Right ventricle myocardium superior (tissue), 1 donor: Measurements from ENCODE around the gene NCLN. TPM values are rescaled to one million over a fixed set of nuclear protein-coding genes. Genes with fewer than 3 reads are reported as not detected.
"Not testable (repeated sequence)": the region's sequence is repeated elsewhere in the genome, so short reads cannot be mapped to it uniquely, and the experiment has no call there.

ENCODE experiments used
- ATAC-seq: fragments of 200-7000 bp; cut with Tn5 transposase; one replicate; pipeline ENCODE4 v1.9.1; 2020; ENCODE audit warnings: mild to moderate bottlenecking; ENCODE audit not compliant: poor library complexity
- DNase-seq: peaks from one replicate; pipeline ENCODE4 v3.0.0-alpha.2; 2020
- intact Hi-C: fragments of 100-400 bp; cut with DNase I; formaldehyde crosslinking; loops from one replicate; pipeline ENCODE4 v1.11.2; 2022
- total RNA-seq: library from RNA; stranded (reverse); fragmentation: NEBNext Ultra II Directional; extraction: Animal tissue kit (Norgen Biotek cat#: 25700); gene quantifications from one replicate; pipeline ENCODE4 v1.2.1, GENCODE V29; 2021
- donor health status: DM: no; HTN: yes; CAD: no; lungs with severe emphysema.

Gene NCLN
- total RNA-seq, 1 donor from 2014 or later, result 24.9 TPM

- DNase-seq (no peak), ATAC-seq (no peak)
- intact Hi-C loops, result no loop called here
These were observed 32.2 kb upstream of the NCLN start for GRCh38 chr19:3153286-3154230.

GRCh38 chr19:3154447-3154846, 31.3 kb upstream of the NCLN start:
- intact Hi-C loops, ATAC-seq, DNase-seq: not testable (repeated sequence)

- DNase-seq, result peak; percentile 74
- intact Hi-C loops, result no loop called here
- ATAC-seq, result peak; percentile 68
These were observed 30.6 kb upstream of the NCLN start for GRCh38 chr19:3154957-3155736.

- ATAC-seq, result no peak
- intact Hi-C loops, result no loop called here
- DNase-seq, result no peak
These were observed 28.5 kb upstream of the NCLN start for GRCh38 chr19:3157096-3157845.

- intact Hi-C loops, result no loop called here
- ATAC-seq, result no peak
- DNase-seq, result no peak
These were observed 26.2 kb upstream of the NCLN start for GRCh38 chr19:3159565-3159964.

GRCh38 chr19:3160219-3160618, 25.5 kb upstream of the NCLN start:
- DNase-seq (no peak), ATAC-seq (no peak)
- intact Hi-C loops, result loop anchor here (5.0 to 10.0 kb wide), 2 partner anchors 208 to 275 kb away; no protein-coding TSS in a partner anchor

GRCh38 chr19:3161453-3161852, 24.3 kb upstream of the NCLN start:
- intact Hi-C loops, result loop anchor here (5.0 to 10.0 kb wide), 2 partner anchors 209 to 277 kb away; no protein-coding TSS in a partner anchor
- DNase-seq, result no peak
- ATAC-seq, result no peak

- ATAC-seq, result peak; percentile 21
- no peak for DNase-seq
- intact Hi-C loops, result loop anchor here (5.0 to 10.0 kb wide), 2 partner anchors 210 to 278 kb away; no protein-coding TSS in a partner anchor
These were observed 23.1 kb upstream of the NCLN start for GRCh38 chr19:3162418-3163229.

- ATAC-seq (peak; percentile 91), DNase-seq (peak; percentile 80)
- intact Hi-C loops, result loop anchor here (5.0 to 10.0 kb wide), 2 partner anchors 211 to 279 kb away; no protein-coding TSS in a partner anchor
These were observed 22.4 kb upstream of the NCLN start for GRCh38 chr19:3163230-3163886.

- intact Hi-C loops, result loop anchor here (5.0 to 10.0 kb wide), 2 partner anchors 212 to 279 kb away; no protein-coding TSS in a partner anchor
- DNase-seq (no peak), ATAC-seq (no peak)
These were observed 21.8 kb upstream of the NCLN start for GRCh38 chr19:3163943-3164342.

- DNase-seq (no peak), ATAC-seq (no peak)
- intact Hi-C loops, result loop anchor here (10.0 kb wide), 1 partner anchor 283 kb away; no protein-coding TSS in a partner anchor
These were observed 18.0 kb upstream of the NCLN start for GRCh38 chr19:3167533-3168272.

- DNase-seq (no peak), ATAC-seq (no peak)
- intact Hi-C loops, result no loop called here
These were observed 13.6 kb upstream of the NCLN start for GRCh38 chr19:3171894-3172672.

- DNase-seq, ATAC-seq, intact Hi-C loops: not testable (repeated sequence)
These were observed 13.1 kb upstream of the NCLN start for GRCh38 chr19:3172673-3173000.

- no peak for DNase-seq
- intact Hi-C loops, result no loop called here
- ATAC-seq, result no peak
These were observed 9.7 kb upstream of the NCLN start for GRCh38 chr19:3175781-3176714.
